GM12892 (cell line): ENCODE results near the gene UHMK1.

Experiments
- POLR2AphosphoS5 ChIP-seq: IDR thresholded peaks from 2 replicates; pipeline ENCODE4 v1.6.1; 2011; ENCODE audit warnings: low read depth, low read length, control low read depth
- TAF1 ChIP-seq: IDR thresholded peaks from 2 replicates; pipeline ENCODE4 v1.6.1; 2011; ENCODE audit warnings: low read depth, mild to moderate bottlenecking, control low read depth, low read length, borderline replicate concordance

DNA sequence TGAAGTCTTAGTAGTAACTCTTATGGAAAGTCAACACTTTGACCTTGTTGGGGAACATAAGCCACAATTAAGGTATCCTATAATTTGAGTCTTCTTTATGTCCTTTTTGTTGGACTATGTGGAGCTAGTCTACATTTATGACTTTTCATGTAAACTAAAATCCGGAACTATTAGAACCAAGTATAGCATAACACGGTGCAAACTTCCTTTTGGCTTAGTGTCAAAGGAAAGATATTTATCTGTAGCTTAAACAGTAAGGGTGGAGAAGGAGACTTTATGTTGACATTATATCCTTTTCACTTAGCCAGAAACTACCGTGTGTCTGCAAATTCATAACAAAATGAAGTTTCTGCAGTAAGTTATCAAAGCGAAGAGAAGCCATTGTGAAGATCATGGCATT, 71.2 kb downstream of the UHMK1 start:
- TF ChIP-seq POLR2AphosphoS5 (no peak), TAF1 (no peak)
